ENCODE data around the gene ANKRD28.

ANKRD28 gene

GRCh38 chr3:15645740-15646501 lies 151.9 kb downstream of the ANKRD28 start:
- DNase-seq (ENCODE audit: low spot score), result no peak

GRCh38 chr3:15645246-15645645 lies 152.5 kb downstream of the ANKRD28 start:
- no peak for DNase-seq (ENCODE audit: low spot score)
- TF ChIP-seq CTCF (IDR thresholded peaks at IDR 0.05; ENCODE audit: extremely low read depth, missing control alignments), result no peak

More at GRCh38 chr3:15645740-15646501, 151.9 kb downstream of the ANKRD28 start:
- TF ChIP-seq CTCF (IDR thresholded peaks at IDR 0.05; ENCODE audit: extremely low read depth, missing control alignments), result no peak

- DNase-seq (ENCODE audit: low spot score), result no peak
- TF ChIP-seq CTCF (IDR thresholded peaks at IDR 0.05; ENCODE audit: extremely low read depth, missing control alignments), result no peak
Observed at GRCh38 chr3:15638891-15639262, 158.9 kb downstream of the ANKRD28 start.

- TF ChIP-seq CTCF (IDR thresholded peaks at IDR 0.05; ENCODE audit: extremely low read depth, missing control alignments), result no peak
- DNase-seq (ENCODE audit: low spot score), result no peak
Observed at GRCh38 chr3:15638193-15638890, 159.4 kb downstream of the ANKRD28 start.

GRCh38 chr3:15637131-15637951 lies 160.4 kb downstream of the ANKRD28 start:
- no peak for TF ChIP-seq CTCF (IDR thresholded peaks at IDR 0.05; ENCODE audit: extremely low read depth, missing control alignments)

GRCh38 chr3:15636028-15636709 lies 161.6 kb downstream of the ANKRD28 start:
- no peak for DNase-seq (ENCODE audit: low spot score)
- TF ChIP-seq CTCF (IDR thresholded peaks at IDR 0.05; ENCODE audit: extremely low read depth, missing control alignments), result no peak

More at GRCh38 chr3:15637131-15637951, 160.4 kb downstream of the ANKRD28 start:
- no peak for DNase-seq (ENCODE audit: low spot score)
